HCT116 (cell line): ENCODE measurements around the gene CDC42SE2. TPM values are rescaled to one million over a fixed set of nuclear protein-coding genes. Genes with fewer than 3 reads are reported as not detected.

Source experiments
- ATAC-seq: fragments of 200-7000 bp; cut with Tn5 transposase; 2 replicates; pipeline ENCODE4 v1.9.1; 2020; ENCODE audit warnings: mild to moderate bottlenecking, moderate library complexity
- BruUV-seq: library from RNA; stranded (reverse); fragments of 400-500 nt; replicated peaks from 2 replicates; lab custom pipeline; 2021; lab: Mats Ljungman, UMichigan
- CTCF ChIA-PET: fragments of 300-600 bp; sonication (Branson Sonifier 250); formaldehyde crosslinking; loops from one replicate; lab custom pipeline; 2021; ENCODE audit warnings: antibody characterized with exemption; lab: Charles Lee
- POLR2A ChIA-PET: fragments of 300-600, 350-600 bp; sonication (Branson Sonifier 250); formaldehyde crosslinking; loops from one replicate; lab custom pipeline; 2021; ENCODE audit warnings: antibody characterized with exemption; lab: Charles Lee
- RAD21 ChIA-PET, 2 experiments: fragments of 300-600 bp; sonication (Branson Sonifier 250); formaldehyde crosslinking; loops; one replicate each; lab custom pipeline; 2023; ENCODE audit warnings: low total read pairs in 2 of 2; ENCODE audit not compliant: uncharacterized antibody in 2 of 2, unreplicated experiment in 2 of 2, low non-redundant PET in 1 of 2; lab: Charles Lee
- DNase-seq: peaks from one replicate; pipeline ENCODE4 v3.0.0-alpha.2; 2010; ENCODE audit warnings: low read depth, low spot score
- H2AFZ ChIP-seq: fragments of 200-600 bp; shearing (Covaris generic), sonication (generic); 2 replicates; pipeline ENCODE4 v1.6.1; 2017; ENCODE audit warnings: low read depth, mixed run types, mixed read lengths, antibody characterized with exemption, low read length; ENCODE audit not compliant: poor library complexity, severe bottlenecking
- H3K27ac ChIP-seq: 2 replicates; pipeline ENCODE4 v1.5.1; 2012; ENCODE audit warnings: low read depth, low read length
- H3K27me3 ChIP-seq: fragments of 200-600 bp; sonication (generic); 2 replicates; pipeline ENCODE4 v1.6.1; 2016; ENCODE audit warnings: mixed run types, low read length, mixed read lengths; ENCODE audit not compliant: insufficient read depth
- H3K36me3 ChIP-seq, 2 experiments: fragments of 200-500 bp in 1 of 2; fragments of 200-600 bp in 1 of 2; sonication (Bioruptor generic) in 1 of 2; sonication (generic) in 1 of 2; 2 replicates each; pipeline versions ENCODE4 v1.5.1 to v1.6.1; 2014 to 2016; ENCODE audit warnings: low read length in 2 of 2, inconsistent platforms in 1 of 2, mixed read lengths in 1 of 2, mixed run types in 1 of 2; ENCODE audit not compliant: insufficient read depth in 2 of 2, control insufficient read depth in 1 of 2
- H3K4me1 ChIP-seq, 2 experiments: fragments of 200-600 bp in 1 of 2; sonication (generic) in 1 of 2; 2 replicates each; pipeline versions ENCODE4 v1.5.1 to v1.6.1; 2012 to 2017; ENCODE audit warnings: low read length in 2 of 2, inconsistent platforms in 1 of 2, mild to moderate bottlenecking in 1 of 2, mixed read lengths in 1 of 2, mixed run types in 1 of 2, moderate library complexity in 1 of 2; ENCODE audit not compliant: insufficient read depth in 2 of 2, control insufficient read depth in 1 of 2
- H3K4me2 ChIP-seq: fragments of 200-600 bp; sonication (generic); 2 replicates; pipeline ENCODE4 v1.6.1; 2017; ENCODE audit warnings: mixed run types, low read length, mixed read lengths
- H3K4me3 ChIP-seq, 2 experiments: fragments of 200-600 bp in 1 of 2; sonication (generic) in 1 of 2; replicated peaks in 1 of 2; 2 replicates each; pipeline ENCODE4 v1.5.1; 2011 to 2016; ENCODE audit warnings: low read length in 2 of 2, control low read depth in 1 of 2, low read depth in 1 of 2, mild to moderate bottlenecking in 1 of 2, mixed read lengths in 1 of 2, mixed run types in 1 of 2
- H3K79me2 ChIP-seq: fragments of 200-600 bp; sonication (generic); 2 replicates; pipeline ENCODE4 v1.6.1; 2017; ENCODE audit warnings: mild to moderate bottlenecking, mixed run types, low read length, moderate library complexity, mixed read lengths; ENCODE audit not compliant: insufficient read depth
- H3K9ac ChIP-seq: fragments of 200-600 bp; sonication (generic); 2 replicates; pipeline ENCODE4 v1.6.1; 2016; ENCODE audit warnings: low read length, mixed read lengths
- H3K9me2 ChIP-seq: fragments of 200-600 bp; sonication (generic), shearing (Covaris generic); 2 replicates; pipeline ENCODE4 v1.6.1; 2017; ENCODE audit warnings: mixed run types, mild to moderate bottlenecking, moderate library complexity; ENCODE audit not compliant: insufficient read depth
- H3K9me3 ChIP-seq, 2 experiments: fragments of 200-500 bp in 1 of 2; fragments of 200-600 bp in 1 of 2; sonication (Bioruptor generic) in 1 of 2; sonication (generic) in 1 of 2; 2 replicates each; pipeline ENCODE4 v1.6.1; 2014 to 2017; ENCODE audit warnings: low read length in 2 of 2, mixed read lengths in 2 of 2, inconsistent platforms in 1 of 2, low read depth in 1 of 2, mild to moderate bottlenecking in 1 of 2, mixed run types in 1 of 2, moderate library complexity in 1 of 2; ENCODE audit not compliant: control insufficient read depth in 1 of 2, insufficient read depth in 1 of 2
- H4K20me1 ChIP-seq: fragments of 200-600 bp; sonication (generic), shearing (Covaris generic); 2 replicates; pipeline ENCODE4 v1.6.1; 2017; ENCODE audit warnings: mixed run types, mild to moderate bottlenecking, moderate library complexity; ENCODE audit not compliant: insufficient read depth
- EZH2 ChIP-seq: fragments of 200-600 bp; sonication (generic); IDR thresholded peaks from 2 replicates; pipeline ENCODE4 v1.6.1; 2017; ENCODE audit warnings: antibody characterized with exemption, mixed run types
- MAX ChIP-seq: IDR thresholded peaks from 2 replicates; pipeline ENCODE4 v1.6.1; 2012
- TCF7L2 ChIP-seq: IDR thresholded peaks from 2 replicates; pipeline ENCODE4 v1.7.0; 2011; ENCODE audit warnings: borderline replicate concordance, inconsistent platforms; ENCODE audit not compliant: insufficient read depth, insufficient read length; ENCODE audit errors: extremely low read depth
- ZNF274 ChIP-seq: fragments of 200-500 bp; sonication (Bioruptor generic); IDR thresholded peaks from 2 replicates; pipeline ENCODE4 v1.6.1; 2014; ENCODE audit warnings: mild to moderate bottlenecking, low read depth, low read length, inconsistent platforms
- intact Hi-C: fragments of 100-400 bp; cut with micrococcal nuclease; formaldehyde crosslinking; loops from 2 replicates; pipeline ENCODE4 v1.10.0; 2022
- total RNA-seq: library from RNA; stranded (reverse); gene quantifications from one replicate; pipeline ENCODE4 v1.2.1, GENCODE V29; 2021; ENCODE audit not compliant: unreplicated experiment
- TF ChIP-seq, protein P1 (sequence below): IDR thresholded peaks from 2 replicates; pipeline ENCODE4 v1.6.1; 2011; ENCODE audit warnings: mild to moderate bottlenecking, low read length, moderate library complexity; ENCODE audit not compliant: insufficient replicate concordance; ENCODE audit errors: extremely low read depth

Gene CDC42SE2
- total RNA-seq, 1 experiment from 2014 or later, result 27.0 TPM

- no peak for TF ChIP-seq MAX
Observed at GRCh38 chr5:131222731-131223130, 41.1 kb upstream of the CDC42SE2 start (continued).

GRCh38 chr5:131223751-131224386 lies 40.0 kb upstream of the CDC42SE2 start:
- no peak overlapping the region for H3K27ac ChIP-seq
- no TSS peak for BruUV-seq
- no peak for DNase-seq
- no peaks in the 10 kb centered on the region for H3K36me3 ChIP-seq
- no peak for ATAC-seq
- H3K4me2 ChIP-seq, result no peak overlapping the region
- TF ChIP-seq ZNF274, result no peak
- TF ChIP-seq, protein P1, sequence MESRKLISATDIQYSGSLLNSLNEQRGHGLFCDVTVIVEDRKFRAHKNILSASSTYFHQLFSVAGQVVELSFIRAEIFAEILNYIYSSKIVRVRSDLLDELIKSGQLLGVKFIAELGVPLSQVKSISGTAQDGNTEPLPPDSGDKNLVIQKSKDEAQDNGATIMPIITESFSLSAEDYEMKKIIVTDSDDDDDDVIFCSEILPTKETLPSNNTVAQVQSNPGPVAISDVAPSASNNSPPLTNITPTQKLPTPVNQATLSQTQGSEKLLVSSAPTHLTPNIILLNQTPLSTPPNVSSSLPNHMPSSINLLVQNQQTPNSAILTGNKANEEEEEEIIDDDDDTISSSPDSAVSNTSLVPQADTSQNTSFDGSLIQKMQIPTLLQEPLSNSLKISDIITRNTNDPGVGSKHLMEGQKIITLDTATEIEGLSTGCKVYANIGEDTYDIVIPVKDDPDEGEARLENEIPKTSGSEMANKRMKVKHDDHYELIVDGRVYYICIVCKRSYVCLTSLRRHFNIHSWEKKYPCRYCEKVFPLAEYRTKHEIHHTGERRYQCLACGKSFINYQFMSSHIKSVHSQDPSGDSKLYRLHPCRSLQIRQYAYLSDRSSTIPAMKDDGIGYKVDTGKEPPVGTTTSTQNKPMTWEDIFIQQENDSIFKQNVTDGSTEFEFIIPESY, result no peak
- TF ChIP-seq EZH2, result no peak
- no peak for TF ChIP-seq TCF7L2
- POLR2A ChIA-PET, result no interaction called here
- no peaks in the 10 kb centered on the region for H3K9me3 ChIP-seq
- H4K20me1 ChIP-seq, result no peaks in the 10 kb centered on the region
- H3K9ac ChIP-seq, result no peak overlapping the region
- no peaks in the 10 kb centered on the region for H3K27me3 ChIP-seq
- intact Hi-C loops, result no loop called here
- CTCF ChIA-PET, result no interaction called here
- RAD21 ChIA-PET, result no interaction called here
- H3K79me2 ChIP-seq, result no peaks in the 10 kb centered on the region
- no peaks in the 10 kb centered on the region for H3K9me2 ChIP-seq
- no peak overlapping the region for H3K4me3 ChIP-seq
- H3K4me1 ChIP-seq, result no peaks in the 10 kb centered on the region
- H2AFZ ChIP-seq, result no peak overlapping the region
